GM18951 (cell line): ENCODE results near the gene POLR3G.

Experiments used
- POLR2A ChIP-seq: IDR thresholded peaks from 4 replicates; pipeline ENCODE4 v1.6.1; 2011; ENCODE audit warnings: mild to moderate bottlenecking; ENCODE audit not compliant: insufficient read length, insufficient read depth; ENCODE audit errors: extremely low read depth
- in situ Hi-C: fragments of 300-500 bp; cut with MboI; formaldehyde crosslinking; loops from one replicate; pipeline ENCODE4 v1.12.0; 2022; ENCODE audit warnings: low sequenced_read_pairs, mixed read lengths, inconsistent platforms; ENCODE audit not compliant: unreplicated experiment

POLR3G gene

DNA sequence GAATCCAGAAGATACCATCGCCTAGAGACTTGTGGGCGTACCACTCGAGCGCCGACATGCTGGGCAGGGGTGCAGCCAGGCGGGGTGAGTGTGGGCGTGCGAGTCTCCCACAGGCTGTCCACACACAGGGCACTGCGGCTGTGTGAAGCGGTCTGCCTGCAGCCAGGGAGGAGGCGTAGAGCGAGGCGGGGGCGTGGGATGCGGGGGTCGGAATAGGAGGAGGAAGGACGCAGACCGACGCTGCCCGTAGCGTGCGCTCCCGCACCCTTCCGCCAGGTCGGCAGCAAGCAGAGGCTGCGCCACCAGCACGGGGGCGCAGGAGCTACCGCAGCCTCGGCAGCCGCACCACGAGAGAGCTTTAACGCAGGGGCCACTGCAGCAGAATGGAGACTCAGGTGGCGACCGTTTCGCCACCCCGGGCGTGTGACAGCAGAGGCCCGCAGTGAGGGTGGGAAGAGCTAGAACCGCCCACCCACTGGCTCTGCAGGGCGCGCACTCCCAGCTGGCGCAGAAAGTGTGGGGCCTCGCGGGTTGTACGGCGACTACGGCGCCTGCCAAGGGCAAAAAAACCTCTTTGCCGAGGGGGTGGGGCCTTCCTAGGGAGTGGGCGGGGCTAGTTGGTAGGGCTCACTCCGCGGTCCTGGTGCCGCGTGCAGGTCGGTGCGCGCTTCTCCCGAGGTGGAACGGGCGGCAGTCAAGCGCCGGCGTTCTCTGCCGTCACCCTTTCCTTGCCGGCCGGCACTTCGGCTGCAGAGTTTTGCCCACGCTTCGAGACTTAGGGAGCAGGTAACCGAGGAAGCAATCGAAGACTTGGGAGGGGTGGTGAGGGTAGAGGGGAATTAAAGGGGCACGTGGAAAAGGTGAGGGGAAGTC is at the start of gene POLR3G, which contains the start of gene MBLAC2:
Gene POLR3G, plus strand, starts transcription at position 630 of the 873 bp plus-strand sequence. CDS start 10,704 bp downstream, outside the sequence.
Gene MBLAC2, minus strand, starts transcription at position 537 of the 873 bp plus-strand sequence. Its CDS starts 479 bp downstream, at position 58.
- in situ Hi-C loops = no loop called here
- peak; percentile 94 for TF ChIP-seq POLR2A

DNA sequence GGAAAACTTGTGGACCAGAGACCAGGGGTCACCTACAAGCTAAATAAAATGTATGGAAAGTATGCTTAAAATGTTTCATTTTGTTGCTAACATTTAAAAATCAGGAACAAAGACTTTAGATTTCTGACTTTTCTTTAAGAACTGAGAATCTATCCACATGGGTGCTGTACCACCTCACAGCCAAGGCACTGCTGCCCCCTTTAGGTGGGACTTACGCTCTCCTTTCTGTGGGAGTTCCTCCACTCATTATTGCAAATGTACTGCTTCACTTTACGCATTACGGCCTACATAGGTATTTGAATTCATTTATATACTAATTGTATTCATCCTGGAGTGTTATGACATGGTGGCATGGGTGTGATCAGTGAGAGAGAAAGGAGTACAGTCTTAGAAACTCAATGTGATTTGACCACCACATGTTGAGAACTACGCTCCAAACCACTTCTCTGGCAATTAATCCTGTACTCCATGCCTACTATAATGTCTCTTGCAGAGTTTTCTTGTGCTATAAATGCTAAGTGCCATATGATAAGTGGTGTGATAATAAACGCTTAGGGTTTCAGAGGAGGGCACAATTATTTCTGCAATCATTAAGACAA is 40.4 kb upstream of the POLR3G start:
- no peak for TF ChIP-seq POLR2A
- in situ Hi-C loops = loop anchor here (25.0 kb wide), 1 partner anchor 353 kb away; no protein-coding TSS in a partner anchor

DNA sequence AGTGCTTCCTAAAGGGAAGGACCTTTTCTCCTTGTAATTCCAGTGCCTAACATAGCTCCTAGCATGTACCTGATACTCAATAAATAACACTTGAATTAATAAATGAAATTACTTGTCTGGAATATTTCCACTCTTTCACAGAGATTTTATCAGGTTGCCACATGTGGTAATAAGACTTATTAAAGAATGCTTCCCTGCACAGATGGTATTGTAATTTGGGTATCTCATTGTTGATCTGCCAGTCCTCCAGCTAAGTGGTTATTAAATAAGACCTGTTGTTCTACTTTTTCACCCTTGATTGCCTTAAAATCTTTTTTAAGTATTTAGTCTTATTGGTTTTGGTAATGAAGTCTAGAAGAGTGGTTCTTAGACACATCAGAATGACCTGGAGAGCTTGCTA is 37.0 kb upstream of the POLR3G start:
- TF ChIP-seq POLR2A = no peak
- in situ Hi-C loops = loop anchor here (25.0 kb wide), 1 partner anchor 350 kb away; no protein-coding TSS in a partner anchor

GRCh38 chr5:90438100-90438499 is 36.6 kb upstream of the POLR3G start:
- TF ChIP-seq POLR2A = no peak
- in situ Hi-C loops = loop anchor here (25.0 kb wide), 1 partner anchor 349 kb away; no protein-coding TSS in a partner anchor

DNA sequence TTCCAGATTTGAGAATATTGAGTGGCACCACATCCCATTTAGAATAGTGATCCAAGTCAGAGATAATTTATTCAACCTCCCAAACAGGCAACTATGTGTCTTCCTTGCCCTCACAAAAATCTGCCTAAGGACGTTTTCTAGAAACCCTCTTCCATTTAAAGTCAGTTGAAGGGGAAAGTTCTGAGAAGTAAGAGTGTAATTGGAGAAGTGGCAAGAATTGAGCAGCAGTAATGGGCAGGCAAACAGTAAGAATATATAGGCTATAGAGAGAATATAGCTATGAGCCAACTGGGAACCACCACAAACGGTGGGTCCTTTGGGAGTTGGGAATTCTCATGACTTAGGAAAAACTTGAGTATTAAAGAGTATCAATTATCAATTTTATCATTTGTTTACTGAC is 34.0 kb upstream of the POLR3G start:
- TF ChIP-seq POLR2A = no peak
- in situ Hi-C loops = loop anchor here (25.0 kb wide), 1 partner anchor 347 kb away; no protein-coding TSS in a partner anchor

GRCh38 chr5:90446961-90447360 is 27.7 kb upstream of the POLR3G start:
- in situ Hi-C loops = loop anchor here (25.0 kb wide), 1 partner anchor 340 kb away; no protein-coding TSS in a partner anchor
- no peak for TF ChIP-seq POLR2A

DNA sequence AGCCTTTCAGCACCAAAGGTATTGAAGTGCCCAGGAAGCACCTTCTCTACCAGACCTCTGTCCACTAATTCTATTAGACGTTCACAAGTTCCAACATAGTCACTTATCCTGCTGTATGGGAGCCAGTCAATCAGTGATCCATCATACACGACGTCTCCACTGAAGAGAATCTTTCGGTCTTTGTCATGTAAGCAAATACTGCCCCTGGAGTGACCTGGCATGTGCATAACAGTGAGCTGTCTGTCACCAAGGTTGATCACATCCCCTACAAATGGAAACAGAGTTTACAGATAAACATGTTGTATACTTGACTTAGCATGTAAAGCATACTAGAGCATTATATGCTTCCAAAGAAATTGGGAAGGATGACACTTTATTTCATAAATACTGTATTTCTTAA is 13.4 kb upstream of the POLR3G start:
- in situ Hi-C loops = no loop called here
- TF ChIP-seq POLR2A = no peak

GRCh38 chr5:90472783-90473395 is 1.8 kb upstream of the POLR3G start:
- in situ Hi-C loops = no loop called here
- TF ChIP-seq POLR2A = no peak

GRCh38 chr5:90473396-90474234 is 1.0 kb upstream of the POLR3G start:
- in situ Hi-C loops = no loop called here
- no peak for TF ChIP-seq POLR2A

- TF ChIP-seq POLR2A = no peak
- in situ Hi-C loops = no loop called here
Observed at GRCh38 chr5:90475436-90475980, 844 bp downstream of the POLR3G start.

GRCh38 chr5:90476391-90476790 is 1.7 kb downstream of the POLR3G start:
- TF ChIP-seq POLR2A = no peak
- in situ Hi-C loops = no loop called here

DNA sequence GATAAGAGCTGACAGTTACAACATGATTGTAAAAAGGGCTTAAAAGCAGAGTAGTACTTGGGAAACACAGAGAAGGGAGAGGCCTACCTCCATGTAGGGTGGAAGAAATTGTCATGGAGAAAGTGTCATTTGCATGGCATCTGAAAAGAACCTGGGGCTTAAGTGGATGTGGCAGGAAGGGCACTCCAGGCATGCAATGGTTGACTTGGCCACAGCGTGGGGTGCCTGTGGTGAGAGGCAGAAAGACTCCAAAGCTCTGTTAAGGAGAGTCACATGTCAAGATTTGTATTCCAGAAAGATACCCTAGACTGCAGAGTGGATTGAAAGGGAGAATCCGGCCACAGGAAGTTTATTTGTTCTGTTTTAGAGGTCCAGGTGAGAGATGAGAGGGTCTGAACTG is 2.4 kb downstream of the POLR3G start:
- TF ChIP-seq POLR2A = no peak
- in situ Hi-C loops = no loop called here

DNA sequence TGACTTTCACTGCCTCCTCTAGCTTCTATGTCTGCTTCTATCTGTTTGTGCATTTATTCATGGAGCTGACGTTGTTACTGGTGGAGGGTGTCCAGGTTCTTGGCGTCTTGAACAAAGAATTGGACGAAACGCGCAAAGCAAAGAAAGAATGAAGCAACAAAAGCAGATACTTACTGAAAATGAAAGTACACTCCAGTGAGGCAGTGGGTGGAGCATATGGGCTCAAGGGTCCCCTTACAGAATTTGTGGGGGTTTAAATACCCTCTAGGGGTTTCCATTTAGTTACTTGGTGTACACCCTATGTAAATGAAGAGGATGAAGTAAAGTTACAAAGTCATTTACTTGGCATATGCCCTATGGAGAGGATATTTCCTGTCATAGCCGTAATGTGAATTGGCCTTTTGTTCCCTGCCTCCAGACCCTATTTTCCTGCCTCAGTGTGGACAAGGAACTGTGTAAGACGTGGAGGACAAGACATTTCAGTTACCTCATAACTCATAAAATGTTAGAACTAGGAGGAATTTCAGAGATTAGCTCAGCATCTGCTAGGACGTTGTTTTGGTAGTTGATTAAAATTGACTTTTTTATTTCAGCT is 3.1 kb downstream of the POLR3G start:
- in situ Hi-C loops = no loop called here
- no peak for TF ChIP-seq POLR2A
